Gastroesophageal sphincter (tissue), 4 donors: ENCODE data around the gene TAF1. TPM values are rescaled to one million over a fixed set of nuclear protein-coding genes. Genes with fewer than 3 reads are reported as not detected.
"Not testable (repeated sequence)": the region's sequence is repeated elsewhere in the genome, so short reads cannot be mapped to it uniquely, and the experiment has no call there.

ENCODE experiments used
- ATAC-seq: fragments of 150-250 bp; one replicate; pipeline ENCODE4 v1.9.1; 2016; ENCODE audit warnings: mild to moderate bottlenecking, moderate library complexity
- H3K27ac ChIP-seq, 4 donors: fragments of 200-600 bp; sonication (generic) in 3 of 4; 1 replicate in 3 of 4; 2 replicates in 1 of 4; pipeline ENCODE4 v1.5.1; 2016 to 2019
- H3K27me3 ChIP-seq: fragments of 200-600 bp; sonication (generic); one replicate; pipeline ENCODE4 v1.5.1; 2019
- H3K36me3 ChIP-seq, 2 donors: fragments of 200-600 bp; sonication (generic); one replicate each; pipeline ENCODE4 v1.5.1; 2019; ENCODE audit warnings: control low read depth in 1 of 2
- H3K4me1 ChIP-seq, 3 donors: fragments of 200-600 bp; sonication (generic); 1 replicate in 2 of 3; 2 replicates in 1 of 3; pipeline ENCODE4 v1.5.1; 2016 to 2019; ENCODE audit warnings: control low read depth in 2 of 3
- H3K4me3 ChIP-seq, 2 donors: fragments of 200-600 bp; sonication (generic); one replicate each; pipeline ENCODE4 v1.5.1; 2019; ENCODE audit warnings: mild to moderate bottlenecking in 1 of 2, moderate library complexity in 1 of 2
- H3K9me3 ChIP-seq, 3 donors: fragments of 200-600 bp; sonication (generic); one replicate each; pipeline ENCODE4 v1.5.1; 2017 to 2019; ENCODE audit warnings: control low read depth in 2 of 3
- EP300 ChIP-seq: sonication (generic); formaldehyde crosslinking; IDR thresholded peaks from one replicate; pipeline ENCODE4 v1.6.1; 2017; ENCODE audit warnings: antibody characterized with exemption, mild to moderate bottlenecking
- POLR2A ChIP-seq, 2 donors: fragments of 450-650 bp; IDR thresholded peaks; one replicate each; pipeline ENCODE4 v1.6.1; 2017; ENCODE audit warnings: antibody characterized with exemption in 2 of 2, mild to moderate bottlenecking in 2 of 2, moderate library complexity in 1 of 2
- POLR2AphosphoS5 ChIP-seq: sonication (generic); formaldehyde crosslinking; IDR thresholded peaks from one replicate; pipeline ENCODE4 v1.6.1; 2017; ENCODE audit warnings: antibody characterized with exemption
- WGBS, 2 donors: methylation state at CpG; one replicate each; pipeline ENCODE4 v1.1.5; 2018; ENCODE audit warnings: low coverage in 1 of 2; 5-methylcytosine and 5-hydroxymethylcytosine counted together
- total RNA-seq, 4 donors: library from RNA; depleted of rRNA; stranded (reverse); fragments of >200 nt; gene quantifications; one replicate each; pipeline ENCODE4 v1.1.0, GENCODE V29; 2016
- TF ChIP-seq, protein P1 (sequence below), 4 experiments: fragments of 200-600 bp in 2 of 4; fragments of 450-650 bp in 2 of 4; sonication (generic) in 1 of 4; IDR thresholded peaks; one replicate each; pipeline ENCODE4 v1.5.1; 2017 to 2019; ENCODE audit warnings: antibody characterized with exemption in 4 of 4, mild to moderate bottlenecking in 2 of 4, moderate library complexity in 2 of 4

TAF1 gene
- total RNA-seq, 4 donors from 2014 or later: 32.1 to 64.1 (median 56.2) TPM

DNA sequence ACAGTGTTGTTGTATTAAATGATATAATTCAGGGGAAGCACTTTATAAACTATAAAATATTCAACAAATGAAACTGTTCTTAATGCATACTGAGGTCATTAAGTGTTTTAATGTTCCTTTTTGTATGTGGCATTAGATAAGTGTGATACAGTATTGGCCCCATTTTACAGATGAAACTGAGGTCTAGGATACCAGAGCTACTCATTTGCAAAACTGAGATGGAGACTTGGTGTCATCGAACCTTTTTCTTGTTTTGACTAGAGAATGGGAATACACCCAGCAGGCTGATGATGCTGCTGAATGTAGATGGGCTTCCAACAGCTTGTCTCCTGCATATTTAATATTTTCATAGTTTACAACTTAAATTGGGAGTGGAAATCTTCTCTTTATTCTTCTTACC, 34.6 kb downstream of the TAF1 start:
- Histone ChIP-seq H3K4me3 (no peak overlapping the region), H3K27me3 (no peaks in the 10 kb centered on the region), H3K36me3 (peaks cover 0 to 98% of the 10 kb centered on the region in 2 donors), H3K4me1 (no peaks in the 10 kb centered on the region), H3K9me3 (no peaks in the 10 kb centered on the region), H3K27ac (no peak overlapping the region)
- no peak for ATAC-seq
- TF ChIP-seq POLR2A (IDR thresholded peaks at IDR 0.05) (no peak), POLR2AphosphoS5 (no peak), EP300 (no peak)
- TF ChIP-seq, protein P1, sequence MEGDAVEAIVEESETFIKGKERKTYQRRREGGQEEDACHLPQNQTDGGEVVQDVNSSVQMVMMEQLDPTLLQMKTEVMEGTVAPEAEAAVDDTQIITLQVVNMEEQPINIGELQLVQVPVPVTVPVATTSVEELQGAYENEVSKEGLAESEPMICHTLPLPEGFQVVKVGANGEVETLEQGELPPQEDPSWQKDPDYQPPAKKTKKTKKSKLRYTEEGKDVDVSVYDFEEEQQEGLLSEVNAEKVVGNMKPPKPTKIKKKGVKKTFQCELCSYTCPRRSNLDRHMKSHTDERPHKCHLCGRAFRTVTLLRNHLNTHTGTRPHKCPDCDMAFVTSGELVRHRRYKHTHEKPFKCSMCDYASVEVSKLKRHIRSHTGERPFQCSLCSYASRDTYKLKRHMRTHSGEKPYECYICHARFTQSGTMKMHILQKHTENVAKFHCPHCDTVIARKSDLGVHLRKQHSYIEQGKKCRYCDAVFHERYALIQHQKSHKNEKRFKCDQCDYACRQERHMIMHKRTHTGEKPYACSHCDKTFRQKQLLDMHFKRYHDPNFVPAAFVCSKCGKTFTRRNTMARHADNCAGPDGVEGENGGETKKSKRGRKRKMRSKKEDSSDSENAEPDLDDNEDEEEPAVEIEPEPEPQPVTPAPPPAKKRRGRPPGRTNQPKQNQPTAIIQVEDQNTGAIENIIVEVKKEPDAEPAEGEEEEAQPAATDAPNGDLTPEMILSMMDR (IDR thresholded peaks at IDR 0.05): no peak
- 75 to 100% methylated on average over 1 of the region's 1 CpG for WGBS, 2 donors

DNA sequence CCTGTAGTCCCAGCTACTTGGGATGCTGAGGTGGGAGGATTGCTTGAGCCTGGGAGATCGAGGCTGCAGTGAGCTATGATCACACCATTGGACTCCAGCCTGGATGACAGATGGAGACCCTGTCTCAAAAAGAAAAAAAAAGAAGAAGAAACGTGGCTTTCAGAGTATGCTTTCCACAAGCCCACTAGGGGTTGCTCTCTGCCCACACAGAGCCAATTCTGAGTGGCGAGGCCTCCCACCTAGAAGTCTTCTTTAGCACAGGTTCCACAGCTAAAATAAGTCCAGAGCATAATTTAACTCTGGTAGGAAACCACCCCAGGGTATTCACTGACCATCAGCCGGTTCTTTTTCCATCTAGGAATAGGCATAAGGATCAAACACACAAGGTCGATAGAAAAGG, 50.1 kb downstream of the TAF1 start:
- H3K9me3 ChIP-seq, H3K4me1 ChIP-seq, H3K27ac ChIP-seq, H3K27me3 ChIP-seq, H3K4me3 ChIP-seq, ATAC-seq: not testable (repeated sequence)
- peaks cover 0 to 58% of the 10 kb centered on the region in 2 donors for H3K36me3 ChIP-seq
- WGBS, 2 donors: no CpG with 5 or more reads among the region's 5 CpGs

DNA sequence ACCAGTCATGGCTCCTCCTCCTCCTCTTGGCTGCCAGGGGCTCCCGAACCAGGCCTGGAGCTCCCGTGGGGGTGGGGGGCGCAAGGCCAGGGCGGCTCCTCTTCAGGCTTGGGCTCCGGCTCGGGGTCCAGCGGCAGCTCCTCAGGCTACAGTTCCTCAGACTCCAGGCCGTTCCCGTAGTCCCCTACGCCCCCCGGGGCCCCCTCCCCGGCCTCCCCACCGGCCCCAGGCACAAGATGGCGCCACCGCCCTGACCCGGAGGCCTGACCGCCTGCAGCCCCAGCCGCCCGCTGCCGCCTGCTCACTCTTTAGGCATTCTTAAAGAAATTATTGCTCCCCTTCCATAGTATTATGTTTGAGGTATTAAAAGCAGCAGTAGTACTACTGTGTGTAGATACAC, 54.5 kb downstream of the TAF1 start:
- peaks cover 0 to 79% of the 10 kb centered on the region in 2 donors for H3K36me3 ChIP-seq
- TF ChIP-seq, protein P1 (IDR thresholded peaks at IDR 0.05): no peak
- no peak for TF ChIP-seq POLR2A (IDR thresholded peaks at IDR 0.05)
- WGBS, 2 donors: no CpG with 5 or more reads among the region's 20 CpGs
- H3K4me1 ChIP-seq: no peaks in the 10 kb centered on the region
- no peaks in the 10 kb centered on the region for H3K27me3 ChIP-seq
- no peaks in the 10 kb centered on the region for H3K9me3 ChIP-seq
- H3K27ac ChIP-seq: no peak overlapping the region
- H3K4me3 ChIP-seq: no peak overlapping the region
- no peak for ATAC-seq

DNA sequence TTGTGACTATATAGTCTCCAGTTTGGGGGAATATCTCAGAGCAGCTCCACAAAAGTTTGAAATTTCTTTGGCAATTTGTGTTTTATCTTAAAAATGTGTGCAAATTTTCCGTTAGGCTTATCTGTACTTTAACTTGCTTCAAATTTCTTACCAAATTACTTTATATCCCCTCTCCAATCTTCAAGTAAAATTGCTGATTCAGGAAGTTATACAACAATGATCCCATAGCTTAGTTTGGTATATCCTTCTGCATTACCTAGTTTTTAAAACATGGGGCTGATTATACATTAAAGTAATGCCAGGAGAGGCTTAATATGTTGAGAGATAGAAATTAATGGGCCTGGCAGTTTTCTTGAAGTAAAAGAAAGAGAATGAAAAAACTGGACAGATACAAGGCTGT, 66.6 kb downstream of the TAF1 start:
- Histone ChIP-seq H3K27ac (no peak overlapping the region), H3K4me1 (no peaks in the 10 kb centered on the region), H3K36me3 (peaks cover 0 to 17% of the 10 kb centered on the region in 2 donors), H3K4me3 (no peak overlapping the region), H3K9me3 (no peaks in the 10 kb centered on the region), H3K27me3 (no peaks in the 10 kb centered on the region)
- TF ChIP-seq, protein P1 (IDR thresholded peaks at IDR 0.05): no peak
- TF ChIP-seq POLR2A (IDR thresholded peaks at IDR 0.05) (no peak), EP300 (no peak), POLR2AphosphoS5 (no peak)
- 60 to 100% methylated on average over 1 of the region's 1 CpG for WGBS, 2 donors
- ATAC-seq: no peak

DNA sequence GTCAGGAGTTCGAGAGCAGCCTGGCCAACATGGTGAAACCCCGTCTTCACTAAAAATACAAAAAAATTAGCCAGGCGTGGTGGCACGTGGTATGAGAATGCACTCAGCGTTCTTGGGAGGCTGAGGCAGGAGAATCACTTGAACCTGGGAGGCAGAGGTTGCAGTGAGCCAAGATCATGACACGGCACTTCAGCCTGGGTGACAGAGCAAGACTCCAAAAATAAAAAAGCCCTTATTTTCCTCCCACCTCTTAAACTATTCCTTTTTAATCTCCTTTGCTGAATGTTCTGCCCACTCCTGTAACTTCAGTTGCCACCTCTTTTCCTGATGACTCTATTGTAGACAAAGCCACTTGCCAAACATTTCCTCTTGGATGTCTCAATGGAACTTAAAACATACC, 72.6 kb downstream of the TAF1 start:
- Histone ChIP-seq H3K4me3 (no peak overlapping the region), H3K9me3 (no peaks in the 10 kb centered on the region), H3K27ac (no peak overlapping the region), H3K27me3 (no peaks in the 10 kb centered on the region), H3K4me1 (no peaks in the 10 kb centered on the region), H3K36me3 (peaks cover 0 to 26% of the 10 kb centered on the region in 2 donors)
- TF ChIP-seq POLR2A (IDR thresholded peaks at IDR 0.05): no peak
- no peak for TF ChIP-seq EP300
- TF ChIP-seq, protein P1 (IDR thresholded peaks at IDR 0.05): no peak
- no peak for TF ChIP-seq POLR2AphosphoS5
- no peak for ATAC-seq
- WGBS, 2 donors: 80 to 83% methylated on average over 1 to 5 of the region's 6 CpGs

DNA sequence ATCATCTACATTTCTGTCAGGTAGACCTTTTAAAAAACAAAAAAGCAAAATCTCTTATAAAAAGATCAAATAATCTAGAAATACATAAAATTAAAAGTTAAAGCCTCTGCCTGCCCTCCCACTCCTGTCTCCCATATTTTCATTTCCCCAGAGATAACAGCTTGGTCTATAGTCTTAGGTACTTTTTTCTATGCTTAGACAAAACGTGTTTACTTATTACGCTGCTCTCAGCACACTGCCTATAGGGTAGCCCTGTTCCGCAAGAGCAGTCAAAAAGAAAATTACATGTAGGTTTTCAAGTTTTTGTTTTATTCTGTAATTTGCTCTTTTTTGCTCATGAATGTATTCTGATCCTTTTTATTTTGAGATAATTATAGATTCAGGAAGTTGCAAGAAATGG, 73.3 kb downstream of the TAF1 start:
- ATAC-seq: no peak
- Histone ChIP-seq H3K4me3 (no peak overlapping the region), H3K36me3 (peaks cover 0 to 33% of the 10 kb centered on the region in 2 donors), H3K27ac (no peak overlapping the region), H3K27me3 (no peaks in the 10 kb centered on the region), H3K4me1 (no peaks in the 10 kb centered on the region), H3K9me3 (no peaks in the 10 kb centered on the region)
- 82 to 100% methylated on average over 2 to 3 of the region's 3 CpGs for WGBS, 2 donors
- TF ChIP-seq EP300: no peak
- TF ChIP-seq, protein P1 (IDR thresholded peaks at IDR 0.05): no peak
- no peak for TF ChIP-seq POLR2A (IDR thresholded peaks at IDR 0.05)
- TF ChIP-seq POLR2AphosphoS5: no peak
